ENCODE results near the gene PLEKHM3. TPM values are rescaled to one million over a fixed set of nuclear protein-coding genes. Genes with fewer than 3 reads are reported as not detected.

The PLEKHM3 gene
- total and polyA plus RNA-seq, 2 of the 13 experiments (the other 11 are each of a cell fraction or from before 2014, with no cell fraction given), result 4.5 to 4.7 TPM

- no peak for TF ChIP-seq ARNT2 (CRISPR knock-in tag; IDR thresholded peaks at IDR 0.05; ENCODE audit: low read depth)
- no peak for TF ChIP-seq CBX1 (IDR thresholded peaks at IDR 0.05; ENCODE audit: low read depth)
- TF ChIP-seq ATAD3A (CRISPR knock-in tag; IDR thresholded peaks at IDR 0.05), result no peak
- no peak for TF ChIP-seq TBX3 (IDR thresholded peaks at IDR 0.05; ENCODE audit: borderline replicate concordance)
- TF ChIP-seq JUN (CRISPR knock-in tag; IDR thresholded peaks at IDR 0.05), result no peak; the same call in 1 of the 2 replicates
- TF ChIP-seq ZNF605 (CRISPR knock-in tag; IDR thresholded peaks at IDR 0.05), result no peak
- TF ChIP-seq, protein P1, sequence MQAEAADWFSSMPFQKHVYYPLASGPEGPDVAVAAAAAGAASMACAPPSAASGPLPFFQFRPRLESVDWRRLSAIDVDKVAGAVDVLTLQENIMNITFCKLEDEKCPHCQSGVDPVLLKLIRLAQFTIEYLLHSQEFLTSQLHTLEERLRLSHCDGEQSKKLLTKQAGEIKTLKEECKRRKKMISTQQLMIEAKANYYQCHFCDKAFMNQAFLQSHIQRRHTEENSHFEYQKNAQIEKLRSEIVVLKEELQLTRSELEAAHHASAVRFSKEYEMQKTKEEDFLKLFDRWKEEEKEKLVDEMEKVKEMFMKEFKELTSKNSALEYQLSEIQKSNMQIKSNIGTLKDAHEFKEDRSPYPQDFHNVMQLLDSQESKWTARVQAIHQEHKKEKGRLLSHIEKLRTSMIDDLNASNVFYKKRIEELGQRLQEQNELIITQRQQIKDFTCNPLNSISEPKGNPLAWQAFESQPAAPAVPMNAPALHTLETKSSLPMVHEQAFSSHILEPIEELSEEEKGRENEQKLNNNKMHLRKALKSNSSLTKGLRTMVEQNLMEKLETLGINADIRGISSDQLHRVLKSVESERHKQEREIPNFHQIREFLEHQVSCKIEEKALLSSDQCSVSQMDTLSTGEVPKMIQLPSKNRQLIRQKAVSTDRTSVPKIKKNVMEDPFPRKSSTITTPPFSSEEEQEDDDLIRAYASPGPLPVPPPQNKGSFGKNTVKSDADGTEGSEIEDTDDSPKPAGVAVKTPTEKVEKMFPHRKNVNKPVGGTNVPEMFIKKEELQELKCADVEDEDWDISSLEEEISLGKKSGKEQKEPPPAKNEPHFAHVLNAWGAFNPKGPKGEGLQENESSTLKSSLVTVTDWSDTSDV (CRISPR knock-in tag; IDR thresholded peaks at IDR 0.05), result no peak
- no peak for TF ChIP-seq ZNF251 (CRISPR knock-in tag; IDR thresholded peaks at IDR 0.05)
- TF ChIP-seq ZSCAN9 (CRISPR knock-in tag; IDR thresholded peaks at IDR 0.05; ENCODE audit: borderline replicate concordance), result no peak
- no peak for TF ChIP-seq RBAK (CRISPR knock-in tag; IDR thresholded peaks at IDR 0.05)
- TF ChIP-seq ATF2 (CRISPR knock-in tag; IDR thresholded peaks at IDR 0.05), result no peak
- no peak for TF ChIP-seq ZNF317 (CRISPR knock-in tag; IDR thresholded peaks at IDR 0.05)
- TF ChIP-seq ZFP36 (IDR thresholded peaks at IDR 0.05; ENCODE audit: borderline replicate concordance, low read depth, low read length, partially characterized antibody), result no peak
- TF ChIP-seq, protein P2, sequence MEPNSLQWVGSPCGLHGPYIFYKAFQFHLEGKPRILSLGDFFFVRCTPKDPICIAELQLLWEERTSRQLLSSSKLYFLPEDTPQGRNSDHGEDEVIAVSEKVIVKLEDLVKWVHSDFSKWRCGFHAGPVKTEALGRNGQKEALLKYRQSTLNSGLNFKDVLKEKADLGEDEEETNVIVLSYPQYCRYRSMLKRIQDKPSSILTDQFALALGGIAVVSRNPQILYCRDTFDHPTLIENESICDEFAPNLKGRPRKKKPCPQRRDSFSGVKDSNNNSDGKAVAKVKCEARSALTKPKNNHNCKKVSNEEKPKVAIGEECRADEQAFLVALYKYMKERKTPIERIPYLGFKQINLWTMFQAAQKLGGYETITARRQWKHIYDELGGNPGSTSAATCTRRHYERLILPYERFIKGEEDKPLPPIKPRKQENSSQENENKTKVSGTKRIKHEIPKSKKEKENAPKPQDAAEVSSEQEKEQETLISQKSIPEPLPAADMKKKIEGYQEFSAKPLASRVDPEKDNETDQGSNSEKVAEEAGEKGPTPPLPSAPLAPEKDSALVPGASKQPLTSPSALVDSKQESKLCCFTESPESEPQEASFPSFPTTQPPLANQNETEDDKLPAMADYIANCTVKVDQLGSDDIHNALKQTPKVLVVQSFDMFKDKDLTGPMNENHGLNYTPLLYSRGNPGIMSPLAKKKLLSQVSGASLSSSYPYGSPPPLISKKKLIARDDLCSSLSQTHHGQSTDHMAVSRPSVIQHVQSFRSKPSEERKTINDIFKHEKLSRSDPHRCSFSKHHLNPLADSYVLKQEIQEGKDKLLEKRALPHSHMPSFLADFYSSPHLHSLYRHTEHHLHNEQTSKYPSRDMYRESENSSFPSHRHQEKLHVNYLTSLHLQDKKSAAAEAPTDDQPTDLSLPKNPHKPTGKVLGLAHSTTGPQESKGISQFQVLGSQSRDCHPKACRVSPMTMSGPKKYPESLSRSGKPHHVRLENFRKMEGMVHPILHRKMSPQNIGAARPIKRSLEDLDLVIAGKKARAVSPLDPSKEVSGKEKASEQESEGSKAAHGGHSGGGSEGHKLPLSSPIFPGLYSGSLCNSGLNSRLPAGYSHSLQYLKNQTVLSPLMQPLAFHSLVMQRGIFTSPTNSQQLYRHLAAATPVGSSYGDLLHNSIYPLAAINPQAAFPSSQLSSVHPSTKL (CRISPR knock-in tag; IDR thresholded peaks at IDR 0.05), result peak; percentile 23; the same call in 1 of the 2 replicates
- TF ChIP-seq ETV6 (CRISPR knock-in tag; conservative IDR thresholded peaks at IDR 0.05), result no peak
- TF ChIP-seq SAFB2 (CRISPR knock-in tag; IDR thresholded peaks at IDR 0.05; ENCODE audit: borderline replicate concordance, low read depth), result no peak
- TF ChIP-seq ZNF333 (CRISPR knock-in tag; IDR thresholded peaks at IDR 0.05; ENCODE audit: borderline replicate concordance), result no peak
- TF ChIP-seq PHF20 (CRISPR knock-in tag; IDR thresholded peaks at IDR 0.05), result no peak
- no peak for TF ChIP-seq REXO4 (CRISPR knock-in tag; IDR thresholded peaks at IDR 0.05; ENCODE audit: borderline replicate concordance)
- TF ChIP-seq ZFP36L2 (CRISPR knock-in tag; IDR thresholded peaks at IDR 0.05), result no peak
- no peak for TF ChIP-seq TRIM22 (IDR thresholded peaks at IDR 0.05)
- no peak for TF ChIP-seq RBFOX2 (IDR thresholded peaks at IDR 0.05; ENCODE audit: low read depth, low read length)
Measured at GRCh38 chr2:207830778-207831438, 194.4 kb downstream of the PLEKHM3 start (continued).

Measured in HepG2 (cell line).